GM18507 (cell line): ENCODE measurements around the gene SLC17A6.

Experiments used
- DNase-seq: peaks from one replicate; pipeline ENCODE4 v3.0.0; 2011; ENCODE audit warnings: low read depth; ENCODE audit not compliant: insufficient read length; ENCODE audit errors: extremely low spot score
- FAIRE-seq: peaks from 2 replicates; lab custom pipeline; 2011; peaks lifted over from hg19 to GRCh38; lab: Jason Lieb, UNC

The SLC17A6 gene

DNA sequence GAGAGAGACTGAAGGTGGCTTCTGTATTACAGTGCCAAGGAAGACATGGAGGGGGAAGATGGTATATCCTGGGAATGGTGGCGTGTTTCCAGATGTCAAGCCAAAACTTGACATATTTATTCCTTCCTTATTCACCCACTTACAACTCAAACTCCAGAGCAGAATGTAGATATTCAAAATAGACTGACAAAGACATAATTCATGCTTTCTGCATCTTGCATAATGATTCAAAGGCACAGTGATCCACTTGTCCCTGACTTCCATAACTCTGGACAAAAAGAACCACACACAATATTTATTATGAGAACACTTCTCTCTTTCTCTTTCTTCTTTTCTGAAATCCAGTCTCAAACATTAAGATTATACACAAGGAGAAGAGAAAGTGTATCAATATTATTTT lies 48.9 kb downstream of the SLC17A6 start:
- FAIRE-seq (no peak), DNase-seq (no peak)

- DNase-seq (no peak), FAIRE-seq (no peak)
Measured at GRCh38 chr11:22389526-22390282, 51.5 kb downstream of the SLC17A6 start.

- DNase-seq = no peak
- FAIRE-seq = no peak
Measured at GRCh38 chr11:22390283-22390655, 52.1 kb downstream of the SLC17A6 start.

DNA sequence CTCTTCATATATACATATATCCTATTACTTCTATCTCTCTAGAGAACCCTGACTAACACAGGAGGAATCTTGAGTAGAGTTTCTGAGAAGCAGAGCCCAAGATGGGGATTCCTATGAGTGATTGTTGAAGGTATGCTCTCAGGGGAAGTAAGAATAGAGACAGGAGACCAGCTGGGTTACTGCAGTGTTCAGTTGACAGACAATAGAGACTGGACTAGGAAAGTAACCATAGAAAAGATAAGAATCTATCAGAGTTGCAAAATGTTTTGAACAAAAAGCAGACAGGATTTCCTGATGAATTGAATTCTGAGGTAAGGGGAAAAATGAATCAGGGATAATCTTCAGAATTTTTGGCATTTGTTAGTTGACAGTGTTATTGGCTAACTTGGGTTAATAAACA lies 54.4 kb downstream of the SLC17A6 start:
- DNase-seq (no peak), FAIRE-seq (no peak)

GRCh38 chr11:22405377-22405776 lies 67.2 kb downstream of the SLC17A6 start:
- no peak for FAIRE-seq

DNA sequence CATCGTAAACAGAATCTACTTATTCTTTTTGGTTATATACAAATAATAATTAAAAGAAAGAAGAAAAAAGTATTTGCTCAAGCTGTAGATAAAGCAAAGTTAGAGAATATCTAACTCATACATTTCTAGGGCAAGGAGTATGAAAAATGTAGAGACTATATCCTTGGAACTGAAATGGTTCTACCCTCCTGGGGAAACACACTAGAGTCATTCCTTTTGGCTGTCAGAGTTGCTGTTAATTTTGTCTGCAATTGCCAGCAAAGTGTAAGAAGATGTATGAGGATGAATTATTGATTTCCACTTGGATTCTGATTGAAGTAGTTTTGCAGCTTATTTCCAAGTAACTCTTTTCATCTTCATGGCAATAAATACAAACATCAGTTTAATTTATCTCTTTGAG lies 69.1 kb downstream of the SLC17A6 start:
- FAIRE-seq (no peak), DNase-seq (no peak)

More at GRCh38 chr11:22405377-22405776, 67.2 kb downstream of the SLC17A6 start:
- DNase-seq = no peak

GRCh38 chr11:22407921-22408320 lies 69.7 kb downstream of the SLC17A6 start:
- no peak for FAIRE-seq
- no peak for DNase-seq

DNA sequence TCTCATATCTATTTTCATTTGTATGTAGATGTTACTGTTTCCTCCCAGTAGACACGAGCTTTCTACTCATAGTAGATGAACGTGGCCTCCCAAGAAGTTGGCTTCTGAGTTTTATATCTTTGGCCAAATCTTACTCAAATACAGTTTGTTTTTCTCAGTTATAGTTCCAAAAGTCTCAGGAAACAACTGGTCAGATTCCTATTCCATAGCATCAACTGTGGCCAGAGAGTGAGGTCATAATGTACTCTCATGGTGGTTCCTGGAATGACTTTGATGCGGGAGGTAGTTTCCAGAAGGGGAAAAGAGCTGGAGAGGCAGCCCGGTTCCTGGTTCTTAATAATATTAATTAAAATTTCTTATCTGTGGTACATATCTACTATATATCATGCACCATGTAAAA lies 77.3 kb downstream of the SLC17A6 start:
- FAIRE-seq (no peak), DNase-seq (no peak)

GRCh38 chr11:22416462-22416861 lies 78.3 kb downstream of the SLC17A6 start:
- DNase-seq = no peak
- FAIRE-seq = no peak

DNA sequence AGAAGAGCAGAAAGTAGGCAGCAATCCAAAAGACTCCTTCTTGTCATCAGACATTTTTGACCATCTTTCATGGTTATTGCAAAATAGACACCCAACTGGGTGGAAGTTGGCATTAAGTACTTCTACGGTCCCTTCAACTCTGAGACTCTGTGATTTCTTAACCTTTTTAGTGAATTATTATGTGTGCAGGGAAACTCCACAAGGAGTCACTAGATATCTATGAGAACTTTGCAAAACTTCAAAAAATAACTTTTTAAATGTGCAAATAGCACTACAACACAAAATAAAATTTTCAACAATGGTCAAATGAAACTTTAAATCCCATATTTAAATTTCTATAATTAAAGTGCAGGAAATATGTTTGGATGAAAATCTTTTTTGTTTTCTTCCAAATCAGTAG lies 88.7 kb downstream of the SLC17A6 start:
- FAIRE-seq (no peak), DNase-seq (no peak)
